Activated CD4-positive, alpha-beta T cell treated with anti-CD3 and anti-CD28 coated beads for 36 hours (primary cell): ENCODE data around the gene RAPGEF2. TPM values are rescaled to one million over a fixed set of nuclear protein-coding genes. Genes with fewer than 3 reads are reported as not detected.
"Not testable (repeated sequence)": the region's sequence is repeated elsewhere in the genome, so short reads cannot be mapped to it uniquely, and the experiment has no call there.

Experiments
- ATAC-seq: fragments of 200-7000 bp; cut with Tn5 transposase; one replicate; pipeline ENCODE4 v1.10.0; 2021; ENCODE audit warnings: mild to moderate bottlenecking, moderate library complexity
- CTCF ChIA-PET: fragments of 350-600 bp; sonication (Branson Sonifier 250); formaldehyde crosslinking; loops from one replicate; lab custom pipeline; 2021; ENCODE audit warnings: antibody characterized with exemption; lab: Charles Lee
- POLR2A ChIA-PET: fragments of 350-600 bp; sonication (Branson Sonifier 250); formaldehyde crosslinking; loops from one replicate; lab custom pipeline; 2021; ENCODE audit warnings: antibody characterized with exemption, inconsistent platforms; lab: Charles Lee
- DNase-seq: peaks from one replicate; pipeline ENCODE4 v3.0.0-alpha.2; 2020
- H3K27ac Mint-ChIP-seq: one replicate; pipeline ENCODE4 v1.8.0; 2021; ENCODE audit warnings: mixed read lengths
- H3K27me3 Mint-ChIP-seq: one replicate; pipeline ENCODE4 v1.8.0; 2021; ENCODE audit warnings: mixed read lengths
- H3K36me3 Mint-ChIP-seq: one replicate; pipeline ENCODE4 v1.8.0; 2021; ENCODE audit warnings: low read depth, mixed read lengths
- H3K4me1 Mint-ChIP-seq: one replicate; pipeline ENCODE4 v1.8.0; 2021; ENCODE audit warnings: mixed read lengths
- H3K4me3 Mint-ChIP-seq: one replicate; pipeline ENCODE4 v1.8.0; 2021; ENCODE audit warnings: mild to moderate bottlenecking, moderate library complexity, mixed read lengths
- H3K9me3 Mint-ChIP-seq: one replicate; pipeline ENCODE4 v1.8.0; 2021; ENCODE audit warnings: low read depth, mixed read lengths
- intact Hi-C, 2 experiments: fragments of 100-400 bp; cut with DNase I in 1 of 2; cut with micrococcal nuclease in 1 of 2; formaldehyde crosslinking; loops; one replicate each; pipeline versions ENCODE4 v1.14.2 to v1.15.1; 2022 to 2024; cut with DNase I, micrococcal nuclease
- total RNA-seq, 2 experiments: library from RNA; stranded (reverse); gene quantifications; one replicate each; pipeline ENCODE4 v1.2.3, GENCODE V29; 2021

RAPGEF2 gene
- total RNA-seq, 2 experiments from 2014 or later = 18.5 to 20.2 TPM

GRCh38 chr4:159116098-159116497 lies 13.2 kb downstream of the RAPGEF2 start:
- intact Hi-C loops, DNase-seq, CTCF ChIA-PET, POLR2A ChIA-PET, H3K27me3 Mint-ChIP-seq, H3K9me3 Mint-ChIP-seq, H3K27ac Mint-ChIP-seq, ATAC-seq, H3K4me3 Mint-ChIP-seq: not testable (repeated sequence)
- Mint-ChIP-seq H3K4me1 (peaks cover 38% of the 10 kb centered on the region), H3K36me3 (peaks cover 10% of the 10 kb centered on the region)

GRCh38 chr4:159116693-159117092 lies 13.8 kb downstream of the RAPGEF2 start:
- POLR2A ChIA-PET, DNase-seq, H3K4me3 Mint-ChIP-seq, H3K27ac Mint-ChIP-seq, H3K36me3 Mint-ChIP-seq, CTCF ChIA-PET, ATAC-seq, H3K27me3 Mint-ChIP-seq, intact Hi-C loops, H3K9me3 Mint-ChIP-seq: not testable (repeated sequence)
- H3K4me1 Mint-ChIP-seq = peaks cover 35% of the 10 kb centered on the region

GRCh38 chr4:159117564-159117963 lies 14.7 kb downstream of the RAPGEF2 start:
- intact Hi-C loops = no loop called here
- H3K27ac Mint-ChIP-seq = peak overlapping the region; percentile 4
- no peak for DNase-seq
- no peaks in the 10 kb centered on the region for H3K27me3 Mint-ChIP-seq
- peaks cover 9% of the 10 kb centered on the region for H3K36me3 Mint-ChIP-seq
- CTCF ChIA-PET = no interaction called here
- H3K4me3 Mint-ChIP-seq = no peak overlapping the region
- no peak for ATAC-seq
- H3K4me1 Mint-ChIP-seq = peaks cover 31% of the 10 kb centered on the region
- POLR2A ChIA-PET = no interaction called here
- H3K9me3 Mint-ChIP-seq = no peaks in the 10 kb centered on the region

- POLR2A ChIA-PET = no interaction called here
- Mint-ChIP-seq H3K27me3 (no peaks in the 10 kb centered on the region), H3K4me1 (peaks cover 31% of the 10 kb centered on the region), H3K4me3 (no peak overlapping the region), H3K36me3 (peaks cover 7% of the 10 kb centered on the region), H3K9me3 (no peaks in the 10 kb centered on the region), H3K27ac (no peak overlapping the region)
- peak; percentile 66 for ATAC-seq
- CTCF ChIA-PET = no interaction called here
- no peak for DNase-seq
- intact Hi-C loops = no loop called here
These were observed 15.1 kb downstream of the RAPGEF2 start for GRCh38 chr4:159117968-159118367.

- Mint-ChIP-seq H3K4me3 (no peak overlapping the region), H3K9me3 (no peaks in the 10 kb centered on the region), H3K4me1 (peaks cover 26% of the 10 kb centered on the region), H3K27ac (no peak overlapping the region), H3K27me3 (no peaks in the 10 kb centered on the region), H3K36me3 (peaks cover 4% of the 10 kb centered on the region)
- ChIA-PET CTCF (interaction anchor here (0.7 to 1.6 kb wide), 2 partner anchors 10 to 194 kb away, joined by 3 to 4 read pairs; no protein-coding TSS in a partner anchor), POLR2A (interaction anchor here (0.6 kb wide), 1 partner anchor 276 kb away, joined by 3 read pairs; no protein-coding TSS in a partner anchor)
- ATAC-seq (no peak), DNase-seq (no peak)
- intact Hi-C loops = no loop called here
These were observed 18.5 kb downstream of the RAPGEF2 start for GRCh38 chr4:159121371-159121770.

GRCh38 chr4:159126716-159127115 lies 23.8 kb downstream of the RAPGEF2 start:
- H3K27me3 Mint-ChIP-seq = no peaks in the 10 kb centered on the region
- peaks cover 28% of the 10 kb centered on the region for H3K4me1 Mint-ChIP-seq
- DNase-seq (no peak), ATAC-seq (no peak)
- intact Hi-C loops = no loop called here
- no peak overlapping the region for H3K27ac Mint-ChIP-seq
- H3K36me3 Mint-ChIP-seq = peaks cover 9% of the 10 kb centered on the region
- no peak overlapping the region for H3K4me3 Mint-ChIP-seq
- CTCF ChIA-PET = no interaction called here
- H3K9me3 Mint-ChIP-seq = no peaks in the 10 kb centered on the region
- POLR2A ChIA-PET = no interaction called here

- ChIA-PET POLR2A (no interaction called here), CTCF (no interaction called here)
- H3K27ac Mint-ChIP-seq = no peak overlapping the region
- intact Hi-C loops = no loop called here
- H3K4me3 Mint-ChIP-seq = no peak overlapping the region
- no peaks in the 10 kb centered on the region for H3K9me3 Mint-ChIP-seq
- DNase-seq (no peak), ATAC-seq (no peak)
- H3K27me3 Mint-ChIP-seq = no peaks in the 10 kb centered on the region
- H3K4me1 Mint-ChIP-seq = peaks cover 34% of the 10 kb centered on the region
- peaks cover 9% of the 10 kb centered on the region for H3K36me3 Mint-ChIP-seq
These were observed 25.1 kb downstream of the RAPGEF2 start for GRCh38 chr4:159127745-159128518.

- Mint-ChIP-seq H3K9me3 (no peaks in the 10 kb centered on the region), H3K36me3 (peaks cover 6% of the 10 kb centered on the region), H3K27ac (no peak overlapping the region), H3K27me3 (no peaks in the 10 kb centered on the region), H3K4me3 (no peak overlapping the region), H3K4me1 (peaks cover 34% of the 10 kb centered on the region)
- CTCF ChIA-PET = no interaction called here
- ATAC-seq = no peak
- POLR2A ChIA-PET = no interaction called here
- DNase-seq = no peak
- intact Hi-C loops = no loop called here
These were observed 27.1 kb downstream of the RAPGEF2 start for GRCh38 chr4:159129814-159130550.

GRCh38 chr4:159131564-159131963 lies 28.7 kb downstream of the RAPGEF2 start:
- Mint-ChIP-seq H3K27ac (no peak overlapping the region), H3K36me3 (peaks cover 5% of the 10 kb centered on the region), H3K9me3 (no peaks in the 10 kb centered on the region), H3K4me3 (no peak overlapping the region), H3K27me3 (no peaks in the 10 kb centered on the region), H3K4me1 (peaks cover 28% of the 10 kb centered on the region)
- intact Hi-C loops = no loop called here
- CTCF ChIA-PET = no interaction called here
- DNase-seq (no peak), ATAC-seq (no peak)
- POLR2A ChIA-PET = no interaction called here

- ChIA-PET CTCF (no interaction called here), POLR2A (no interaction called here)
- Mint-ChIP-seq H3K9me3 (no peaks in the 10 kb centered on the region), H3K4me3 (no peak overlapping the region), H3K27ac (no peak overlapping the region), H3K36me3 (peaks cover 2% of the 10 kb centered on the region), H3K27me3 (no peaks in the 10 kb centered on the region), H3K4me1 (peaks cover 24% of the 10 kb centered on the region)
- ATAC-seq (no peak), DNase-seq (no peak)
- intact Hi-C loops = no loop called here
These were observed 31.6 kb downstream of the RAPGEF2 start for GRCh38 chr4:159134429-159134828.

- no peaks in the 10 kb centered on the region for H3K27me3 Mint-ChIP-seq
- no peaks in the 10 kb centered on the region for H3K36me3 Mint-ChIP-seq
- POLR2A ChIA-PET = no interaction called here
- H3K4me1 Mint-ChIP-seq = peaks cover 16% of the 10 kb centered on the region
- no peak overlapping the region for H3K27ac Mint-ChIP-seq
- no peak overlapping the region for H3K4me3 Mint-ChIP-seq
- intact Hi-C loops = no loop called here
- CTCF ChIA-PET = no interaction called here
- no peaks in the 10 kb centered on the region for H3K9me3 Mint-ChIP-seq
- no peak for ATAC-seq
- no peak for DNase-seq
These were observed 34.3 kb downstream of the RAPGEF2 start for GRCh38 chr4:159137176-159137575.

GRCh38 chr4:159138436-159138835 lies 35.6 kb downstream of the RAPGEF2 start:
- POLR2A ChIA-PET = interaction anchor here (0.6 kb wide), 1 partner anchor 461 kb away, joined by 3 read pairs; no protein-coding TSS in a partner anchor
- CTCF ChIA-PET = no interaction called here
- H3K36me3 Mint-ChIP-seq = no peaks in the 10 kb centered on the region
- H3K9me3 Mint-ChIP-seq = no peaks in the 10 kb centered on the region
- no peaks in the 10 kb centered on the region for H3K27me3 Mint-ChIP-seq
- DNase-seq (no peak), ATAC-seq (no peak)
- H3K4me1 Mint-ChIP-seq = peaks cover 17% of the 10 kb centered on the region
- intact Hi-C loops = no loop called here
- no peak overlapping the region for H3K4me3 Mint-ChIP-seq
- no peak overlapping the region for H3K27ac Mint-ChIP-seq
